ENCODE data around the gene SMIM35.

Gene SMIM35

GRCh38 chr11:118086913-118087768 lies at the start of gene SMIM35:
TSS of gene SMIM35 (minus strand) at chr11:118086963. CDS start at chr11:118086757, 206 bp downstream.
- DNase-seq (ENCODE audit: low read depth, low spot score), result no peak

DNA sequence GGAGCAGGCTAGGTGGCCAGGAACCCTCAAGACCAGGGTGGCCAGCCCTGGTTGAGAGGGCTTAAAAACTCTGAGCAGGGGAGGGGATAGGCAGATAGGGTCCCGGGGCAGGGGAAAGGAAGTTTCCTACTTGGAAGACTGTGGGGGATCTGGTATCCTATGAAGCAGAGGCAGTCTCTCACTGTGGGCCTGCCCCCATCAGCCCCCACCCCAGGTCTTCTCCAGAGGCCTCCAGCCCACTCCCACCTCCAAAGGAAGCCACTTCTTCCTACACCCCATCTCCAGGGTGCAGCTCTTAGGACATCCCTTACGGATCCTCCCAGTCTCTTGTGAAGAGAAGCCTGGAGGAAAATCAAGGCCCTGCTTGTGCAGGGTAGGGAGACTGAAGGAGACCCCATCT lies 49.6 kb upstream of the SMIM35 start:
- DNase-seq (ENCODE audit: low read depth, low spot score), result no peak

- no peak for DNase-seq (ENCODE audit: low read depth, low spot score)
These were observed 49.0 kb upstream of the SMIM35 start for GRCh38 chr11:118135796-118136165.

- DNase-seq (ENCODE audit: low read depth, low spot score), result no peak
These were observed 48.5 kb upstream of the SMIM35 start for GRCh38 chr11:118135051-118135795.

DNA sequence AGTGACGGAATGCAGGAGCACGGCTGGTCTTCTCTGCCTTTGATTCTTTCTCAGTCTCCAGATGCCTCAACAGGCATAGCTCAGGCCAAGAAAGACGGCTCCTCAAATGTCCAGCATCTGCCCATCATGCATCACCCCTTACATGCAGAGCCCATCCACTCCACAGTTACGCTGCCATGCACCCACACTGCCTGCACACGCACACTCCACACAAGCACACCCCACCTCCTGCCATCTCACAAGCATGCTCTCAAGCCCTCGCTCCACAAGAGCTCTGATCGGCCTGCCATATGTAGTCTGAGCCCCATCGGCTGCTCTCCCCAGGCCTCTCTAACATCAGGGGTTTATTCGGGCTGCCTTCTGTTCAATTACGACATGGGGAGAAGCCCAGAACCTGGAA lies 47.1 kb upstream of the SMIM35 start:
- DNase-seq (ENCODE audit: low read depth, low spot score), result no peak

DNA sequence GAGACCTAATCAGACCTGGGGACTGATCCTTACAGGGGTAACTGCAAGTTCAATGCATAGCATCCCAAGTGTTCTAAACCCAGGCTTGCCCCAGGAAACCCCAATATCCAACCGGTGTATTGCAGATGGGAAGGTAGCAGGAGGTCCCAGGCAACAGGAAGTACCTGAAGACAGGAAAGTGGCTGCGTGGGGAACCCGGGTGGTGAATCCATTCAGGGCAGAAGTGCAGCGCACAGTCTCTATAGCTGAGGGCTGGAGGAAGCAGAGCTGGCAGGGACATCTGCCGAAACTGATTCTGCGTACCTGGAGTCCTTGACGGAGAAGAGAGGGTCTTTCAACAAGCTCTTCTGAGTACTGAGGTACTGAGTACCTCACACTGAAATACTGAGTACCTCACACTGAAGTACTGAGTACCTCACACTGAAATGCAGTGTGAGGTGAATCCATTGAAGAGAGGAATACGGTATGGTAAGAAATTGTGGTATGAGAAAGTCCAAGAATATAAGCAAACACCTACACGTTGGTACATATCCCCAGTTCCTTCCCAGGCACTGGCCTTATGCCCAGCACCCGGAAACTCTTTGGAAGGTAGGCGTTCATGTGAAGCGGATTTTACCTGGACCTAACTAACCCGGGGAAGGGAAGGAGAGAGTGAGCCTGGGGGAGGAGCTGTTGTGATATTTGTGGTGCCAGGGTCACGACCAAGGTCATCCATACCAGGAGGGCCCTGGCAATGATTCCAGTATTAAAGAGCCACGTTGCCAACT lies 45.8 kb upstream of the SMIM35 start:
- DNase-seq (ENCODE audit: low read depth, low spot score), result no peak

- DNase-seq (ENCODE audit: low read depth, low spot score), result no peak
These were observed 42.9 kb upstream of the SMIM35 start for GRCh38 chr11:118129471-118130172.

DNA sequence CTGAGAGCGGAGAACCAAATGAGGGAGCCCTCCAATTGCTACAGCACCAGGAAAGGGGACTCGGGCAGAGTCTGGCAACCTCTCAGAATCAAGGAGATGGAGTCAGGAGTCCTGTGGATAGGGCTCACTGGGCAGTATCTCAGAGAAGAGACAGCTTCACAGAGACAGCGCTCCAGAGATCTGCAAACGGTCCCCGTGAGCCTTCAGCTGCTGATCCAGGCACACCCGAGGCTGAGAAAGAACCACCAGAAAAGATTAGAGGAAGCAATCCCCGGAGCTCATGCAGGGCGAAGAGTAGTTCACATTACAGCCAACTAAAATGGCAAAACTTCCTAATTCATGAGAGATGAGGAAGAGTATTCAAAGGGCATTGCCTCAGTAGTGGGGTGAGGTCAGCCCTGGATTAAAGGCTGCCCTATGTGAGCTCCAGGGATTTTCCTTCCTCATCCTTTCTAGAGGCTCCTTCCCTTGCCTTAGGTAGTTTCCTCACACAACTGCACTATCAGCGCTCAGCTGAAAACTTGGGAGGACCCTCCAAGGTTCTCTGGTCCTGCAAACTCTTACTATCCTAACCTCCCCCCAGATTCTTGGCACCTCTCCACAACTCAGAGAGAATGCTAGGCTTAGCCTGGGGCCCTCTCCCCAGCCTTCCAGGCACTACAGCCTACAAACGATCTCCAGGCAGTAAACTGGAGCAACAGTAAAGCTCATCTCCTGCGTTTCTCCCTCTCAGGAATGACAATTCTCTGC lies 42.1 kb upstream of the SMIM35 start:
- no peak for DNase-seq (ENCODE audit: low read depth, low spot score)

DNA sequence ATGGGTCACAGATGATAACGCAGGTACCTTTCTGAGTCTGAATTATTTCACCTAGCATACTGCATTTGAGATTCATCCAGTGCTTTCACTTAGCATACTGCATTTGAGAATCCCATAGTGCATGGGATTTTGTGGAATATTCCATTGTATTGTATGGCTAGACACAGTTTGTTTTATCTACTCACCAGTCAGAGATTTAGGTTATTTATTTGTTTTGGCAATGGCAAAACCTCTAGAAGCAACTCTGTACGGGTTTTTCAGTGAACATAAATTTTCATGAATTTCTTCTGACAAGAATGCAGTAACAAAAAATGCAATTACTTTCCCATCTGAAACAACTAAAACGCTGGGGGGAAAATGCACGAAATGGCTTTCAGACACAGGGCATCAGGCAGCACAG lies 41.5 kb upstream of the SMIM35 start:
- no peak for DNase-seq (ENCODE audit: low read depth, low spot score)

GRCh38 chr11:118126082-118126838 lies 39.5 kb upstream of the SMIM35 start:
- DNase-seq (ENCODE audit: low read depth, low spot score), result no peak

DNA sequence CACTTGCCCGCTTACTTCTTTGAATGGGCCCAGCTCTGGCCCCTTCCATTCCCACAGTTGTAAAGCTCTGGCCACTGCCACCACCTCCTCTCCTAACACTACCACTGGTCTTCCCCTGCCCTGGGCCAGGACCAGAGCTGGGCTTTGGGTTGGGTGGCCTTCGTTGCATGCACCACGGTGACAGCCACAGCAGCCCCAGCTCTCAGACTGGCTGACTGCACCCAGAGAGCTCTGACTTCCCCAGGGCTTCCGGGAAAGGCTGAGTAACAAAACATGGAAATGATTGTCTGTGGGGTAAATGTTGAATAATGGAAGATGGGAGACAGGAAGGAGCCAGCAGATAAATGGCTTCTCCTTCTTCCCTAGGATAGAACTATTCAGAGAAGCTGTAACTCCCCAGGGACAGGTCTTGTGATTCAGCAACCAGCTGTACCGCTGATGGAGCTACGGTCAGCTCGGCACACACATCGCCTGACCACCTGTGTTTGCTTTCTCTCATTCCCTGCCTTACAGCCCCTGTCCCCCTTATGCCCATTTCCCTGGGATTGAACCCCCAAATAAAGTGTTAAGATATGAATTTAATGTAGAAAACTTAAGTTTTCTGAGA lies 38.3 kb upstream of the SMIM35 start:
- DNase-seq (ENCODE audit: low read depth, low spot score), result no peak

GRCh38 chr11:118120793-118121192 lies 34.0 kb upstream of the SMIM35 start:
- no peak for DNase-seq (ENCODE audit: low read depth, low spot score)

- no peak for DNase-seq (ENCODE audit: low read depth, low spot score)
These were observed 31.2 kb upstream of the SMIM35 start for GRCh38 chr11:118117790-118118601.

- no peak for DNase-seq (ENCODE audit: low read depth, low spot score)
These were observed 28.3 kb upstream of the SMIM35 start for GRCh38 chr11:118115048-118115447.

GRCh38 chr11:118114266-118114665 lies 27.5 kb upstream of the SMIM35 start:
- no peak for DNase-seq (ENCODE audit: low read depth, low spot score)

DNA sequence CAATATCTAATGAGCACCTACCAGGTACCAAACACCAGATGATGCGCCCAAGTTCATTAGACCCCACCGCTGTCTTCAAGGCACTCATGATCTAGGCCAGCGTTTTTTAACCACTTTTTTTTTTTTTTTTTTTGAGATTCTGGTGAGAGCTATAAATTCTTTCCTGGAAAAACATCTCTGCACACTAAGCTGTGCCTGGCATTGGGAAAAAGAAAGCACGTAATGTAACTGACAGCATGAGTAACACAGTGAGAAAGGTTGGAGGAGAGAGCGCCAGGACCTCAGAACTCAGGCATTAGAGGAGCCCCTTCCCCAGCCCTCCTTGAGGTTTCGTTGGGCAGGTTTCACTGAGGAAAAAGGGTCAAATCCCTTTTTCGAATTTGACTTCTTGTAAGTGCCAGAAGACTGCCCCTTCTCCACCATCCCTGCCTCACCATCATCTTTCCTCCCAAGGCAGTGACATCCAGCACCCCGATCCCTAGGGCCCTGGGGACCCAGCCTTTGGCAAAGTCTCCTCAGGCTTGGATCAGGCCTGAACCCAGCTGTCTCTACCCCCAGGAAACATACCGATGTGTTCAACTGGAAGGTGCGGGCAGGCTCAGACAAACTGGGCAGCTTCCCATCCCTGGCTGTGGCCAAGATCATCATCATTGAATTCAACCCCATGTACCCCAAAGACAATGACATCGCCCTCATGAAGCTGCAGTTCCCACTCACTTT lies 26.1 kb upstream of the SMIM35 start:
- DNase-seq (ENCODE audit: low read depth, low spot score), result no peak

DNA sequence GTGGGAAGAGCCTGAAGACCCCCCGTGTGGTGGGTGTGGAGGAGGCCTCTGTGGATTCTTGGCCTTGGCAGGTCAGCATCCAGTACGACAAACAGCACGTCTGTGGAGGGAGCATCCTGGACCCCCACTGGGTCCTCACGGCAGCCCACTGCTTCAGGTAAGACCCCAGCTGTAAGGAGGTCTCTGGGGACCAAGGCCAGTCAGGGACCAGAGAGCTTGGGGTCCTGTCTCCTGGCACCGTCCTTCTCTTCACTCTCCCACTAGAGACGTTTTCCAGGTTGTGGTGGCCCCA lies 24.9 kb upstream of the SMIM35 start:
- no peak for DNase-seq (ENCODE audit: low read depth, low spot score)

DNA sequence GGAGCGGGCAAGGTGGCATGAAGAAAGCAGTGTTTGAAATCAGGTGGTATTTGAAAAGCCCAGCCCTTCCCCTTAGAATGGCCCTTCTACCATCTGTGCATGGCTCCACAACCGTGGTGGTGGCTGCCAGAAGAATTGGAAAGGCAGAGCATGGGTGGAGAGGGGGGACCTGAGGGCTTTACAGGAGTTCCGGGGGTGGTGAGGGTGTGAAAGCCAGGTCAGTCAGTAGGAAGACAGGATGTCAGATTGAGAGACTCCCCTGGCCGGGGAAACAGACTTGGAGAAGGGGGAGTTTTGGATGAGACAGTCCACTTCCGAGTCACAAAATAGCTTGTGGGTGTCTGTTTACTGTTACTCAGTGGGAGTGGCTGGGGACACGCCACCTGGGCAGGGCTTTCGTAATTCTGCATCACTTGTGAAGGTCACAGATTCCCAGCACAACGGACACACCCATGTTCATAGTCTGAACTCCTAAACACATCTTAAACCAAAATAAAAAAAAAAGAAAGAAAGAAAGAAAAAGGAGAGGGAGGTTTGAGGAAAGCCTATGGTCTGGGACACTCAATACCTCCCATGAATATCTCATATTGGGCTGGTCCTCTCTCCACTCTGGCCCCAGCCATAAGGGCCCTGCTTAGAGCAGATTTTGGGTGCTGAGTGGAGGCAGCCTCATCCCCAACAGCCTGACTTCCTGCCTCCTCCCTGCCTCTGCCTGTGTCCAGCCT lies 24.4 kb upstream of the SMIM35 start:
- DNase-seq (ENCODE audit: low read depth, low spot score), result no peak
